DMS79 treated with DMSO at 0.1 percent for 48 hours (cell line): ENCODE data around the gene DNAJC18.

ENCODE experiments used
- DNase-seq: peaks from one replicate; lab custom pipeline; 2025; lab: John Stamatoyannopoulos, UW

Gene DNAJC18

DNA sequence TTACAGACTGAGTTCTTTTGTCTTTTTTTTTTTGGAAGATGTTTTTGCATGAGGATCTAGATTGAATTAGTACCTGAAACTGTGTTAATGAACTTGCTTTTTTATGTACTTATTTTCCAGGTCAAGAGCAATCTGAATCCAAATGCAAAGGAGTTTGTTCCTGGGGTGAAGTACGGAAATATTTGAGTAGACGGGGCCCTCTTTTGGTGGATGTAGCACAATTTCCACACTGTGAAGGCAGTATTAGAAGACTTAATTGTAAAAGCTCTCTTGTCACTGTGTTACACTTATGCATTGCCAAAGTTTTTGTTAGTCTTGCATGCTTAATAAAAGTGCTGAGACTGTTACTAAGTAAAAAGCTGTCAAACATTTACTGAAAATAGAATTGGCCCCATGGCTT is 70.7 kb downstream of the DNAJC18 start:
- no peak for DNase-seq

DNA sequence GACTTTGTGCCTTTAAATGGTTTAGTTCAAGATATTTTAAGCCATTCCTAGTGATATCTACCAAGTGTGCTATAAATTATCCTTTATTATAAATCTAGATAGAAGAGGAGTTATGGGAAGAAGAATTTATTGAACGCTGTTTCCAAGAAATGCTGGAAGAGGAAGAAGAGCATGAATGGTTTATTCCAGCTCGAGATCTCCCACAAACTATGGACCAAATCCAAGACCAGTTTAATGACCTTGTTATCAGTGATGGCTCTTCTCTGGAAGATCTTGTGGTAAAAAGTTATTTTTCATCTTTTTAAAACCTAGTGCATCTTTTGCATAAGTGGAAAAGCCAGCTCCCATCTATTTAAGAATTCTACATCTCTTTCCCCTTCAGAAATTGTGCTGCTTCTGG is 74.9 kb downstream of the DNAJC18 start:
- DNase-seq, result no peak

GRCh38 chr5:139363937-139364336 is 75.4 kb downstream of the DNAJC18 start:
- DNase-seq, result no peak

DNA sequence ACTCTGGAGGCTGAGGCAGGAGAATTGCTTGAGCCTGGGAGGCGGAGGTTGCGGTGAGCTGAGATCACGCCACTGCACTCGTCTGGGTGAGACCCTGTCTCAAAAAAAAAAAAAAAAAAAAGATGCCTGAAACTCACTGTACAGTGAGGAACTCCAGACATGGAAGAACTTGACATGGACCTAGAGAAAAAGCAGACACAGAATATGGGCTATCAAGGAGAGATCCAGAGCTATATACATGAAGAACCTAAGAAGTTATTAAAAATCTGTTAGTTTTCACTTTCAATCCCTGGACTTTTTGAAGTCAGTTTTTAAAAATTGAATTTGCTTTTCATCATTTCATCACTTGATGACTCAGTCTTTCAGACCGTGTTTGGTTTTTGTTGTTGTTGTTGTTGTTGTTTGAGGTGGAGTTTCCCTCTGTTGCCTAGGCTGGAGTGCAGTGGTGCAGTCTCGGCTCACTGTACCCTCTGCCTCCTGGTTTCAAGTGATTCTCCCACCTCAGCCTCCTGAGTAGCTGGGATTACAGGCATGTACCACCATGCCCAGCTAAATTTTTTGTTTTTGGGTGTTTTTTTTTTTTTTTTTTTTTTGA is 77.4 kb downstream of the DNAJC18 start:
- no peak for DNase-seq

DNA sequence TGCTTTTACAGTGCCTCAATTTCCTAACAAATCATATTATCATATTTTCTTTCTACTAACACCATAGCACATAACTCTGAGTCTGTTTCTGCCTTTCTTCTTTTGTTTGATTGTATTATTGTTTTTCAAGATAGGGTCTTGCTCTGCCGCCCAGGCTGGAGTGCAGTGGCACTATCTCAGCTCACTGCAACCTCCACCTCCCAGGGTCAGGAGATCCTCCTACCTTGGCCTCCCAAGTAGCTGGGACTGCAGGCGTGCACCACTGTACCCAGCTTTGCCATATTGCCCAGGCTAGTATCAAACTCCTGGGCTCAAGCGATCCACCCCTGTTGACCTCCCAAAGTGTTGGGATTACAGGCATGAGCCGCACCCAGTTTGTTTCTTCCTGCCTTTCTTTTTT is 78.9 kb downstream of the DNAJC18 start:
- DNase-seq, result no peak
